Liver (tissue), 3 donors: Measurements from ENCODE around the gene IL25.

Experiments
- CTCF ChIP-seq: fragments of 150-350 bp; IDR thresholded peaks from 2 replicates; pipeline ENCODE4 v1.5.1; 2017; ENCODE audit warnings: improper control_type of control experiment, low read depth, low read length; ENCODE audit not compliant: missing input control
- NR2F2 ChIP-seq: IDR thresholded peaks from 2 replicates; pipeline ENCODE4 v1.6.1; 2016; ENCODE audit warnings: antibody characterized with exemption
- RAD21 ChIP-seq, 2 donors: IDR thresholded peaks; 2 replicates each; pipeline ENCODE4 v1.6.1; 2016; ENCODE audit warnings: antibody characterized with exemption in 2 of 2, mild to moderate bottlenecking in 2 of 2
- TAF1 ChIP-seq: conservative IDR thresholded peaks from 2 replicates; pipeline ENCODE4 v1.6.1; 2016; ENCODE audit warnings: antibody characterized with exemption, mild to moderate bottlenecking
- TF ChIP-seq, protein P1 (sequence below): IDR thresholded peaks from 2 replicates; pipeline ENCODE4 v1.6.1; 2016; ENCODE audit warnings: antibody characterized with exemption
- donor health status: healthy.
- donor health status: healthy.

GRCh38 chr14:23414906-23415820 is 42.6 kb downstream of the IL25 start:
- TF ChIP-seq RAD21 (IDR thresholded peaks at IDR 0.05) (no peak), CTCF (no peak), NR2F2 (no peak), TAF1 (no peak)
- TF ChIP-seq, protein P1, sequence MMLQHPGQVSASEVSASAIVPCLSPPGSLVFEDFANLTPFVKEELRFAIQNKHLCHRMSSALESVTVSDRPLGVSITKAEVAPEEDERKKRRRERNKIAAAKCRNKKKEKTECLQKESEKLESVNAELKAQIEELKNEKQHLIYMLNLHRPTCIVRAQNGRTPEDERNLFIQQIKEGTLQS = no peak
